Effector memory CD4-positive, alpha-beta T cell (primary cell): ENCODE measurements around the gene SLC22A1.
"Not testable (repeated sequence)": the region's sequence is repeated elsewhere in the genome, so short reads cannot be mapped to it uniquely, and the experiment has no call there.

Experiments
- DNase-seq, 3 donors: peaks; one replicate each; pipeline ENCODE4 v3.0.0-alpha.2; 2020
- H3K27ac ChIP-seq: 2 replicates; pipeline ENCODE4 v1.7.0; 2013; ENCODE audit warnings: mild to moderate bottlenecking, low read length, moderate library complexity; ENCODE audit not compliant: insufficient read depth, poor library complexity, severe bottlenecking
- H3K27me3 ChIP-seq: replicated peaks from 2 replicates; pipeline ENCODE4 v1.7.0; 2013; ENCODE audit warnings: mild to moderate bottlenecking, low read length; ENCODE audit not compliant: insufficient read depth, control insufficient read depth, poor library complexity, severe bottlenecking
- H3K36me3 ChIP-seq: 2 replicates; pipeline ENCODE4 v1.7.0; 2013; ENCODE audit warnings: mild to moderate bottlenecking, low read length, moderate library complexity; ENCODE audit not compliant: control insufficient read depth, insufficient read depth
- H3K4me1 ChIP-seq: 2 replicates; pipeline ENCODE4 v1.7.0; 2013; ENCODE audit warnings: low read length, mild to moderate bottlenecking; ENCODE audit not compliant: control insufficient read depth, insufficient read depth, poor library complexity, severe bottlenecking
- H3K4me3 ChIP-seq: 2 replicates; pipeline ENCODE4 v1.7.0; 2013; ENCODE audit warnings: low read length, low read depth, mild to moderate bottlenecking; ENCODE audit not compliant: insufficient read depth, poor library complexity, severe bottlenecking
- H3K9me3 ChIP-seq: 2 replicates; pipeline ENCODE4 v1.7.0; 2013; ENCODE audit warnings: mild to moderate bottlenecking, low read length, moderate library complexity; ENCODE audit not compliant: control insufficient read depth

The SLC22A1 gene

GRCh38 chr6:160165928-160166327 is 44.3 kb downstream of the SLC22A1 start:
- not testable (repeated sequence) for H3K9me3 ChIP-seq, H3K4me3 ChIP-seq, H3K4me1 ChIP-seq, H3K27me3 ChIP-seq, DNase-seq, H3K36me3 ChIP-seq, H3K27ac ChIP-seq

- Histone ChIP-seq H3K36me3 (no peaks in the 10 kb centered on the region), H3K4me1 (no peaks in the 10 kb centered on the region), H3K27ac (no peak overlapping the region), H3K4me3 (no peak overlapping the region), H3K9me3 (no peaks in the 10 kb centered on the region), H3K27me3 (no peaks in the 10 kb centered on the region)
- no peak for DNase-seq
Measured at GRCh38 chr6:160167604-160168399, 46.2 kb downstream of the SLC22A1 start.

GRCh38 chr6:160170018-160170680 is 48.5 kb downstream of the SLC22A1 start:
- DNase-seq, result no peak
- no peak overlapping the region for H3K4me3 ChIP-seq
- no peaks in the 10 kb centered on the region for H3K4me1 ChIP-seq
- H3K27ac ChIP-seq, result no peak overlapping the region
- H3K27me3 ChIP-seq, result no peaks in the 10 kb centered on the region
- H3K36me3 ChIP-seq, result no peaks in the 10 kb centered on the region
- H3K9me3 ChIP-seq, result no peaks in the 10 kb centered on the region

- Histone ChIP-seq H3K4me1 (no peaks in the 10 kb centered on the region), H3K27me3 (no peaks in the 10 kb centered on the region), H3K27ac (no peak overlapping the region), H3K36me3 (no peaks in the 10 kb centered on the region), H3K4me3 (no peak overlapping the region), H3K9me3 (no peaks in the 10 kb centered on the region)
- DNase-seq, result no peak
Measured at GRCh38 chr6:160172704-160173103, 51.1 kb downstream of the SLC22A1 start.

GRCh38 chr6:160173806-160174527 is 52.4 kb downstream of the SLC22A1 start:
- Histone ChIP-seq H3K4me1 (no peaks in the 10 kb centered on the region), H3K27me3 (no peaks in the 10 kb centered on the region), H3K4me3 (no peak overlapping the region), H3K36me3 (no peaks in the 10 kb centered on the region), H3K27ac (no peak overlapping the region), H3K9me3 (no peaks in the 10 kb centered on the region)
- DNase-seq, result no peak

DNA sequence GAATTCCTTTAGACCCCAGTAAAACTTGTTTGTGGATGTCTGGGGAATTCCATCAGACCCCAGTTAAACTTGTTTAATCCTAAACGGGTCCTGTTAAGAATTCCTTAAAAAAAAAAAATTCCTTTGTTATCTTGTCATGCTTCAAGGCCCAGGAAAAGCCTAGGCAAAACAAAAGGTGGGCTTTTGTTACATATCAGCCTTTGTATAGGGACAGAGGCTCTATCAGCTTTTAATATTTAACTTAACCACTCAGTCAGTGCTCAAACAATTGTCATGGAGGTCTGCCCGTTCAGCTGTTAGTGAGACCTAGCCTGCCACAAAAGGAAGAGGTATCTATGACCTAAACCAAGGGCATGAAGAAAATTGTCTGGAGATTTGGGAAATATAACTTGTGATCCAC is 53.1 kb downstream of the SLC22A1 start:
- H3K4me3 ChIP-seq, result no peak overlapping the region
- DNase-seq, result no peak
- H3K36me3 ChIP-seq, result no peaks in the 10 kb centered on the region
- no peaks in the 10 kb centered on the region for H3K9me3 ChIP-seq
- H3K27me3 ChIP-seq, result no peaks in the 10 kb centered on the region
- no peak overlapping the region for H3K27ac ChIP-seq
- no peaks in the 10 kb centered on the region for H3K4me1 ChIP-seq

DNA sequence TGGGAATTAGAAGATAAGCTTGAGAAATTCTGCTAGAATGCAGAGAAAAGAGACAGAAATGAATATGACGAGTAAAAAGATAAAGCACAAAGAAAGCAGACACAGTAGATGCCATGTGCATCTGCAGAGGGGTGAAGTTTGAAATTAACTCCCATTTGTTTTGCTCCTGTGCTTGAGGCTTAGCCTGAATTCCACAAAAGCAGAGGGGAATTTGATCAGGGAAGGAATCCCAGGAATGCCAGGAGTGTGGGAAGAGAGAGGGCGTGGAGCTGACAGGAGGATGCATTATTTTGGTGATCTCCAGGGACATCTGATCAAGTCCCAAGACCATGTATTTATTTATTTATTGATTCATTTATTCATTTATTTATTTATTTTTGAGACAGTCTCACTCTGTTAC is 55.6 kb downstream of the SLC22A1 start:
- H3K27me3 ChIP-seq, result no peaks in the 10 kb centered on the region
- H3K9me3 ChIP-seq, result no peaks in the 10 kb centered on the region
- DNase-seq, result no peak
- H3K4me3 ChIP-seq, result no peak overlapping the region
- H3K36me3 ChIP-seq, result no peaks in the 10 kb centered on the region
- H3K4me1 ChIP-seq, result no peaks in the 10 kb centered on the region
- H3K27ac ChIP-seq, result no peak overlapping the region

- H3K27me3 ChIP-seq, result no peaks in the 10 kb centered on the region
- no peaks in the 10 kb centered on the region for H3K36me3 ChIP-seq
- no peak overlapping the region for H3K27ac ChIP-seq
- H3K4me1 ChIP-seq, result no peaks in the 10 kb centered on the region
- no peaks in the 10 kb centered on the region for H3K9me3 ChIP-seq
- no peak overlapping the region for H3K4me3 ChIP-seq
- no peak for DNase-seq
Measured at GRCh38 chr6:160178271-160178670, 56.7 kb downstream of the SLC22A1 start.

GRCh38 chr6:160180706-160181105 is 59.1 kb downstream of the SLC22A1 start:
- Histone ChIP-seq H3K4me3 (no peak overlapping the region), H3K27ac (no peak overlapping the region), H3K27me3 (no peaks in the 10 kb centered on the region), H3K36me3 (no peaks in the 10 kb centered on the region), H3K9me3 (no peaks in the 10 kb centered on the region), H3K4me1 (no peaks in the 10 kb centered on the region)
- DNase-seq, result no peak

DNA sequence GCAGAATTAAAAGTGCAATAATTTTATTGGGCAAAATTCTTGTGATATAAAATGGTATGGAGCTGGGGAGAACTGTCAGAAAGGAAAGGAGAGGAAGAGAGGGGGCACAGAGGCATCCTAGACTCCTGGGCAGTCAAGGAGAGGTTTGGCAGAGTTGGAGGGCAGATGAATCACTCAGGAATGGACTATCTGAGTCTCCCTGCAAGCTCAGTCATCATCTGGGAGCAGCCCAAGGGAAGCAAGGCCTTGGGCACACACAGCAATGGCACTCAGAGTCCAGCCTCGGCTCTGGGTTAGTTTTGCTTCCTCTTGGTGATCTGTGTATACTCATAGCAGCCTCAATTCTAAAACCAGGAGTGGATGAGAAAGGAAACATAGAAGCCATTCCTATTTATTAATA is 67.2 kb downstream of the SLC22A1 start:
- H3K27me3 ChIP-seq, result no peaks in the 10 kb centered on the region
- H3K27ac ChIP-seq, result no peak overlapping the region
- no peaks in the 10 kb centered on the region for H3K36me3 ChIP-seq
- no peak for DNase-seq
- no peaks in the 10 kb centered on the region for H3K9me3 ChIP-seq
- no peak overlapping the region for H3K4me3 ChIP-seq
- no peaks in the 10 kb centered on the region for H3K4me1 ChIP-seq
